Measurements from ENCODE around the gene MAF.

The MAF gene

GRCh38 chr16:79627092-79627491 lies 26.6 kb upstream of the MAF start:
- no peaks in the 10 kb centered on the region for H3K36me3 Mint-ChIP-seq (ENCODE audit: low read depth)
- no peak overlapping the region for H3K4me3 Mint-ChIP-seq
- H3K4me1 Mint-ChIP-seq (ENCODE audit: low read depth) = peaks cover 27% of the 10 kb centered on the region
- DNase-seq = no peak
- H3K9me3 Mint-ChIP-seq = peaks cover 2% of the 10 kb centered on the region
- H3K27me3 Mint-ChIP-seq = peaks cover 59% of the 10 kb centered on the region
- no peak overlapping the region for H3K27ac Mint-ChIP-seq

GRCh38 chr16:79625738-79626137 lies 25.2 kb upstream of the MAF start:
- peaks cover 24% of the 10 kb centered on the region for H3K4me1 Mint-ChIP-seq (ENCODE audit: low read depth)
- no peak overlapping the region for H3K27ac Mint-ChIP-seq
- H3K36me3 Mint-ChIP-seq (ENCODE audit: low read depth) = no peaks in the 10 kb centered on the region
- DNase-seq = no peak
- H3K4me3 Mint-ChIP-seq = no peak overlapping the region
- H3K9me3 Mint-ChIP-seq = peaks cover 2% of the 10 kb centered on the region
- H3K27me3 Mint-ChIP-seq = peaks cover 63% of the 10 kb centered on the region

GRCh38 chr16:79623824-79624223 lies 23.3 kb upstream of the MAF start:
- Mint-ChIP-seq H3K36me3 (ENCODE audit: low read depth) (no peaks in the 10 kb centered on the region), H3K27ac (no peak overlapping the region), H3K9me3 (peaks cover 2% of the 10 kb centered on the region)

GRCh38 chr16:79623062-79623461 lies 22.5 kb upstream of the MAF start:
- Mint-ChIP-seq H3K4me1 (ENCODE audit: low read depth) (peaks cover 26% of the 10 kb centered on the region), H3K36me3 (ENCODE audit: low read depth) (no peaks in the 10 kb centered on the region), H3K27me3 (peaks cover 57% of the 10 kb centered on the region), H3K27ac (no peak overlapping the region), H3K4me3 (no peak overlapping the region), H3K9me3 (no peaks in the 10 kb centered on the region)
- DNase-seq = no peak

More at GRCh38 chr16:79623824-79624223, 23.3 kb upstream of the MAF start:
- no peak for DNase-seq
- peaks cover 57% of the 10 kb centered on the region for H3K27me3 Mint-ChIP-seq
- H3K4me3 Mint-ChIP-seq = no peak overlapping the region
- H3K4me1 Mint-ChIP-seq (ENCODE audit: low read depth) = peaks cover 26% of the 10 kb centered on the region

- no peak for DNase-seq
- Mint-ChIP-seq H3K4me1 (ENCODE audit: low read depth) (peaks cover 28% of the 10 kb centered on the region), H3K27ac (no peak overlapping the region), H3K27me3 (peaks cover 50% of the 10 kb centered on the region), H3K9me3 (no peaks in the 10 kb centered on the region), H3K36me3 (ENCODE audit: low read depth) (no peaks in the 10 kb centered on the region), H3K4me3 (no peak overlapping the region)
Measured at GRCh38 chr16:79621027-79621426, 20.5 kb upstream of the MAF start.

GRCh38 chr16:79618692-79619050 lies 18.1 kb upstream of the MAF start:
- H3K27me3 Mint-ChIP-seq = peaks cover 34% of the 10 kb centered on the region
- H3K9me3 Mint-ChIP-seq = no peaks in the 10 kb centered on the region
- H3K4me1 Mint-ChIP-seq (ENCODE audit: low read depth) = peaks cover 35% of the 10 kb centered on the region
- peak; percentile 66 for DNase-seq
- no peaks in the 10 kb centered on the region for H3K36me3 Mint-ChIP-seq (ENCODE audit: low read depth)
- peak overlapping the region; percentile 36 for H3K4me3 Mint-ChIP-seq
- peak overlapping the region; percentile 85 for H3K27ac Mint-ChIP-seq

- no peaks in the 10 kb centered on the region for H3K36me3 Mint-ChIP-seq (ENCODE audit: low read depth)
- H3K4me3 Mint-ChIP-seq = peak overlapping the region; percentile 36
- H3K27me3 Mint-ChIP-seq = peaks cover 29% of the 10 kb centered on the region
- H3K9me3 Mint-ChIP-seq = no peaks in the 10 kb centered on the region
- H3K27ac Mint-ChIP-seq = peak overlapping the region; percentile 85
- DNase-seq = no peak
- peaks cover 37% of the 10 kb centered on the region for H3K4me1 Mint-ChIP-seq (ENCODE audit: low read depth)
Measured at GRCh38 chr16:79618041-79618691, 17.6 kb upstream of the MAF start.

- Mint-ChIP-seq H3K27ac (peak overlapping the region; percentile 62), H3K36me3 (ENCODE audit: low read depth) (no peaks in the 10 kb centered on the region), H3K4me3 (no peak overlapping the region), H3K4me1 (ENCODE audit: low read depth) (peaks cover 35% of the 10 kb centered on the region), H3K27me3 (peaks cover 20% of the 10 kb centered on the region), H3K9me3 (no peaks in the 10 kb centered on the region)
- DNase-seq = no peak
Measured at GRCh38 chr16:79613009-79613408, 12.5 kb upstream of the MAF start.

GRCh38 chr16:79612207-79612606 lies 11.7 kb upstream of the MAF start:
- Mint-ChIP-seq H3K4me1 (ENCODE audit: low read depth) (peaks cover 28% of the 10 kb centered on the region), H3K36me3 (ENCODE audit: low read depth) (no peaks in the 10 kb centered on the region), H3K27me3 (peaks cover 28% of the 10 kb centered on the region), H3K9me3 (no peaks in the 10 kb centered on the region), H3K27ac (no peak overlapping the region), H3K4me3 (no peak overlapping the region)
- DNase-seq = no peak

- peaks cover 32% of the 10 kb centered on the region for H3K27me3 Mint-ChIP-seq
Measured at GRCh38 chr16:79610771-79611170, 10.2 kb upstream of the MAF start.

GRCh38 chr16:79609861-79610260 lies 9.3 kb upstream of the MAF start:
- Mint-ChIP-seq H3K4me1 (ENCODE audit: low read depth) (peaks cover 35% of the 10 kb centered on the region), H3K27me3 (peaks cover 41% of the 10 kb centered on the region), H3K9me3 (no peaks in the 10 kb centered on the region), H3K27ac (no peak overlapping the region), H3K4me3 (no peak overlapping the region), H3K36me3 (ENCODE audit: low read depth) (no peaks in the 10 kb centered on the region)
- DNase-seq = no peak

More at GRCh38 chr16:79610771-79611170, 10.2 kb upstream of the MAF start:
- H3K36me3 Mint-ChIP-seq (ENCODE audit: low read depth) = no peaks in the 10 kb centered on the region
- no peak overlapping the region for H3K27ac Mint-ChIP-seq
- H3K9me3 Mint-ChIP-seq = no peaks in the 10 kb centered on the region
- no peak for DNase-seq
- H3K4me1 Mint-ChIP-seq (ENCODE audit: low read depth) = peaks cover 32% of the 10 kb centered on the region
- no peak overlapping the region for H3K4me3 Mint-ChIP-seq

- H3K36me3 Mint-ChIP-seq (ENCODE audit: low read depth) = no peaks in the 10 kb centered on the region
- peaks cover 47% of the 10 kb centered on the region for H3K27me3 Mint-ChIP-seq
- no peak overlapping the region for H3K4me3 Mint-ChIP-seq
- no peaks in the 10 kb centered on the region for H3K9me3 Mint-ChIP-seq
- H3K4me1 Mint-ChIP-seq (ENCODE audit: low read depth) = peaks cover 35% of the 10 kb centered on the region
- no peak overlapping the region for H3K27ac Mint-ChIP-seq
- DNase-seq = no peak
Measured at GRCh38 chr16:79608976-79609375, 8.4 kb upstream of the MAF start.

- Mint-ChIP-seq H3K27ac (no peak overlapping the region), H3K9me3 (no peaks in the 10 kb centered on the region), H3K4me1 (ENCODE audit: low read depth) (peaks cover 35% of the 10 kb centered on the region), H3K36me3 (ENCODE audit: low read depth) (no peaks in the 10 kb centered on the region), H3K27me3 (peaks cover 54% of the 10 kb centered on the region), H3K4me3 (no peak overlapping the region)
- DNase-seq = no peak
Measured at GRCh38 chr16:79607587-79607986, 7.0 kb upstream of the MAF start.

- Mint-ChIP-seq H3K27me3 (peaks cover 60% of the 10 kb centered on the region), H3K4me3 (peak overlapping the region; percentile 18), H3K27ac (peak overlapping the region; percentile 13)
Measured at GRCh38 chr16:79605999-79606398, 5.5 kb upstream of the MAF start.

GRCh38 chr16:79603055-79603454 lies 2.5 kb upstream of the MAF start:
- Mint-ChIP-seq H3K9me3 (no peaks in the 10 kb centered on the region), H3K27me3 (peaks cover 58% of the 10 kb centered on the region), H3K36me3 (ENCODE audit: low read depth) (peaks cover 15% of the 10 kb centered on the region), H3K27ac (peak overlapping the region; percentile 73), H3K4me3 (peak overlapping the region; percentile 88), H3K4me1 (ENCODE audit: low read depth) (peaks cover 50% of the 10 kb centered on the region)
- no peak for DNase-seq

More at GRCh38 chr16:79605999-79606398, 5.5 kb upstream of the MAF start:
- no peaks in the 10 kb centered on the region for H3K36me3 Mint-ChIP-seq (ENCODE audit: low read depth)
- H3K9me3 Mint-ChIP-seq = no peaks in the 10 kb centered on the region
- DNase-seq = no peak
- H3K4me1 Mint-ChIP-seq (ENCODE audit: low read depth) = peaks cover 43% of the 10 kb centered on the region

GRCh38 chr16:79602628-79603014 lies 2.1 kb upstream of the MAF start:
- Mint-ChIP-seq H3K4me3 (peak overlapping the region; percentile 88), H3K27me3 (peaks cover 55% of the 10 kb centered on the region), H3K27ac (peak overlapping the region; percentile 73)

More at GRCh38 chr16:79602628-79603014, 2.1 kb upstream of the MAF start:
- H3K4me1 Mint-ChIP-seq (ENCODE audit: low read depth) = peaks cover 50% of the 10 kb centered on the region
- no peaks in the 10 kb centered on the region for H3K9me3 Mint-ChIP-seq
- H3K36me3 Mint-ChIP-seq (ENCODE audit: low read depth) = peaks cover 19% of the 10 kb centered on the region
- DNase-seq = no peak

Data from activated T-cell treated with anti-CD3 and anti-CD28 coated beads, Interleukin-2, amount 50 U/mL, for 24 hours (primary cell).